BE2C (cell line): ENCODE measurements around the gene TNS3.

ENCODE experiments used
- DNase-seq: peaks from one replicate; pipeline ENCODE4 v3.0.0-alpha.2; 2020
- H3K27me3 ChIP-seq: fragments of 250-450 bp; sonication (Bioruptor Pico); 2 replicates; pipeline ENCODE4 v1.5.1; 2020; ENCODE audit warnings: mild to moderate bottlenecking
- H3K36me3 ChIP-seq: fragments of 250-450 bp; sonication (Bioruptor Pico); 2 replicates; pipeline ENCODE4 v1.5.1; 2020; ENCODE audit warnings: mild to moderate bottlenecking
- H3K4me1 ChIP-seq: fragments of 250-450 bp; sonication (Bioruptor Pico); 2 replicates; pipeline ENCODE4 v1.5.1; 2020
- H3K4me3 ChIP-seq: 2 replicates; pipeline ENCODE4 v1.5.1; 2011; ENCODE audit warnings: low read depth, low read length
- H3K9me3 ChIP-seq: fragments of 250-450 bp; sonication (Bioruptor Pico); 2 replicates; pipeline ENCODE4 v1.5.1; 2020
- TF ChIP-seq, protein P1 (sequence below): IDR thresholded peaks from 2 replicates; pipeline ENCODE4 v1.5.1; 2012; ENCODE audit warnings: mild to moderate bottlenecking, low read depth, low read length

TNS3 gene

DNA sequence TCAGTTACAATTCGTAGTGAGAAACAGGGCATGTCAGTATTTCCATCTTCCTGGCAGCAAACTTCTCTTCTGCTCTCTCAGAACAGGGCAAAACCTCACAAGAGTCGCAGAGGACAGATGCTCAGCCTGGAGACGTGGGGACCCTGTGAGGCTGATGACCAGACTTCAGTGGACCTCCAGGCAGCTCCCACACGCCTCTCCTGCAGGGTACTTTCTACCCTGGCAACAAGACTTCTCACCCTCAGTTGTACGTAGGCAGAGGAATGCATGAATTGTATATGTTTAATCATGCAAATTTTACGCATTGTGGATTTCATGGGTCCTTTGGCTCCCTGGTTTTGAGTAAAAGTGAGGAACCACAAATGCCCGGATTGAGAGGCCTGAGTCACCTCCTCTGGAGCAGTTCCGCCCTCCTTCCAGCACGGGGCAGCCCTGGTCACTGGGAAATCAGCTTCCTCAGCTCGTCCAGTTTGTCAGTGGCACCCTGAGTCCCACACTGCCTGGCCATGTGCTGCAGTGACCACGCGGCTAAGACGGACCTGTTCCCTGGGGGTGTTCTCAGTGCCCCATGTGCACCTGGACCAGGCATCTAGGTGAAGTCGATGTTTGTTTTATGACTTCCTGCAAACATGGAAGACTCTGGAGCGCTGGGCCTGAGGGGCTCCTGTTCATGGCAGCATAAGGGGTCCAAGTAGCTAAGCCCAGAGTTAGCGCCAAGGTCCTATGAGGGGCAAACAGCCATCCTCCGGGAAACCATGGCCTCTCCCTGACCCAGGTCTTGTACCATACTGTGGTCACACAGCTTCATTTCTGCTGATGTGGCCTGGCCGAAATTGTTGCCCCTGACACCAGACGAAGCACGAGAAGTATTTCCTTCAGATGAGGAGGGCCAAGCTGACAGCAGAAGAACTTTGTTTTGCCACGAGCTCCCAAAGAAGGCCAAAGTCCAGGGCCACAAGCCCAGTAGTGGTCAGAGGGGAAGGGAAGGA is 165.1 kb downstream of the TNS3 start:
- Histone ChIP-seq H3K36me3 (no peaks in the 10 kb centered on the region), H3K4me3 (no peak overlapping the region), H3K9me3 (no peaks in the 10 kb centered on the region), H3K4me1 (no peaks in the 10 kb centered on the region), H3K27me3 (no peaks in the 10 kb centered on the region)
- TF ChIP-seq, protein P1, sequence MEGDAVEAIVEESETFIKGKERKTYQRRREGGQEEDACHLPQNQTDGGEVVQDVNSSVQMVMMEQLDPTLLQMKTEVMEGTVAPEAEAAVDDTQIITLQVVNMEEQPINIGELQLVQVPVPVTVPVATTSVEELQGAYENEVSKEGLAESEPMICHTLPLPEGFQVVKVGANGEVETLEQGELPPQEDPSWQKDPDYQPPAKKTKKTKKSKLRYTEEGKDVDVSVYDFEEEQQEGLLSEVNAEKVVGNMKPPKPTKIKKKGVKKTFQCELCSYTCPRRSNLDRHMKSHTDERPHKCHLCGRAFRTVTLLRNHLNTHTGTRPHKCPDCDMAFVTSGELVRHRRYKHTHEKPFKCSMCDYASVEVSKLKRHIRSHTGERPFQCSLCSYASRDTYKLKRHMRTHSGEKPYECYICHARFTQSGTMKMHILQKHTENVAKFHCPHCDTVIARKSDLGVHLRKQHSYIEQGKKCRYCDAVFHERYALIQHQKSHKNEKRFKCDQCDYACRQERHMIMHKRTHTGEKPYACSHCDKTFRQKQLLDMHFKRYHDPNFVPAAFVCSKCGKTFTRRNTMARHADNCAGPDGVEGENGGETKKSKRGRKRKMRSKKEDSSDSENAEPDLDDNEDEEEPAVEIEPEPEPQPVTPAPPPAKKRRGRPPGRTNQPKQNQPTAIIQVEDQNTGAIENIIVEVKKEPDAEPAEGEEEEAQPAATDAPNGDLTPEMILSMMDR: no peak
- DNase-seq: no peak

DNA sequence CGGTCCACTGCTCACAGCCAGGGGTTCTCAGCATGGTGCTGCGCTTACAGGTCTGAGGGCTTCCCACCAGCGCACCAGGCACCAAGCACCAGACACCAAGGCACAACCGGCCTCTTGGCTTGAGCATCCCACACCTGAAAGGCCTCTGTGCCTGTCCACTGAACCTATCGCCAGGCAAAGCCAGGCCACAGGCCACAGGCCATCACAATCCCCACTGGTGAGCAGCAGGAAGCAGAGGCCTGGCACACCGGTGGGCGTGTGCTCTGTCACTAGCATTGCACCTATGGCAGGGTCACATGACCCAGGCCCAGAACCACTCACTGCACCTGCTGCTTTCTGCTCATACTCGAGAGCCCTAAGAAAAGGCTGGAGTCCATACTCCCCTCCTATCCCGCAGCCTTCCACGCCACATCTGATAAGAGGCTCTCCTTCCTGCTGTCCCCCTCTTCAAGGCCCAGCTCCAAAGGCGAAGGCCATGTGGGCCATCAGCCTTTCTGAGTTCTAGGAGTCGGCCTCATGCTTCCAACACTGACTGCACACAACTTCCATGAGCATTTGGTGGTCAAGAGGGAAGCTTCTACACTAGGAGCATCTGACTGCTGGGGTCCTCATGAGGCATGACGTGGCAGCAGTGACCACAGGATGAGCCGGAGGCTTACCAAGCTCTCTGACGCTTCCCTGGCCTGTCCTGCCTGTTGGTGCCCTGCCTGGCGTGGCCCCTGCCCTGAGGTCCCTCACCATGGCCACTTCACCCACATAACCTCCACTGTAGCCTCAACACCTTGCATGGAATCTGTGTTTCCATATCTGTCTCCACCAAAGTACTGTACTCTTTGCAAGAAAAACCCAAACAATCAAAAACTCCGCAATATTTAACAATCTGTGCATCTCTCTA is 166.3 kb downstream of the TNS3 start:
- H3K9me3 ChIP-seq: no peaks in the 10 kb centered on the region
- TF ChIP-seq, protein P1: no peak
- H3K27me3 ChIP-seq: no peaks in the 10 kb centered on the region
- DNase-seq: no peak
- no peaks in the 10 kb centered on the region for H3K4me1 ChIP-seq
- no peak overlapping the region for H3K4me3 ChIP-seq
- no peaks in the 10 kb centered on the region for H3K36me3 ChIP-seq

DNA sequence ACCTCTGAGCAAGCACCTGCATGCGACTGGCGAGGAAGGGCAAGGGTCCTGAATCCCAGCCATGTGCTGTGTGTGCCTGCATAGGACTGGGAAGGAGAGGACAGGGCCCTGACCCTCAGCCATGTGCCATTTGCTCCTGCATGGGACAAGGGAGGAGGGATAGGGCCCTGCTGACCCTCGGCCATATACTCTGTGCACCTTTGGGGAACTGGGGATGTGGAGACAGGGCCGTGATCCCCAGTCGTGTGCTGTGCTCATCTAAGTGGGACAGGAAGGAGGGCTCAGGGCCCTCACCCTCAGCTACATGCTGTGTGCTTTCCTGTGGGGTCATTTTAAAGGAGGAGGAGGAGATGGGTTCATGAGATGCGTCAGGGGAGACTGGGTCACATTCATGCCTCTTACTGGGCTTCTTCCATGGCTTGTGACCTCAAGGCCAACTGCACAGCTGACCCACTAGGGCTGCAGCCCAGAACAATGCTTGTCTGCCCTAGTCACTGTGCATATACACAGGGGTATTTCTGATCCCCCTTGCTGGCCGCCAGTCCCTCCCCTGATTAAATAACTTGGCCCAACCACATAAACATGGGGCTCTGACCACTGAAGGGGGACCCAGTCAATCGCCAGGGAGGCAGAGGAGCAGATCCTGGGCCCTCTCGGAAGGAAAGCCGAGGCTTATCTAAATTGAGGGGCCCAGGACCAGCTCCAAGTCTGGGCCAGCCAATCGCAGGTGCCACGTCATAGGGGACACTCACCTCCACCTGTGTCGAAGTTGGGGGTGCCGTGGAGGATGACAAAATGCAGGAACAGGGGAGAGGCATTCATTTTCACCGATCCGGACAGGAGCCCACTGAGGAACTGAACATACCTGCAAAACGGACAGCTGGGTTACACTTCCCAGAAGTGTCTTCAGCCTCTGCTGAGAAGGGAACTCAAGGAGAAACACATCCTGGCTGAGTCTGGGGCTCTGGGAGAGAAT is 167.3 kb downstream of the TNS3 start:
- DNase-seq: no peak
- TF ChIP-seq, protein P1: no peak
- Histone ChIP-seq H3K4me1 (no peaks in the 10 kb centered on the region), H3K27me3 (no peaks in the 10 kb centered on the region), H3K9me3 (no peaks in the 10 kb centered on the region), H3K4me3 (no peak overlapping the region), H3K36me3 (no peaks in the 10 kb centered on the region)

DNA sequence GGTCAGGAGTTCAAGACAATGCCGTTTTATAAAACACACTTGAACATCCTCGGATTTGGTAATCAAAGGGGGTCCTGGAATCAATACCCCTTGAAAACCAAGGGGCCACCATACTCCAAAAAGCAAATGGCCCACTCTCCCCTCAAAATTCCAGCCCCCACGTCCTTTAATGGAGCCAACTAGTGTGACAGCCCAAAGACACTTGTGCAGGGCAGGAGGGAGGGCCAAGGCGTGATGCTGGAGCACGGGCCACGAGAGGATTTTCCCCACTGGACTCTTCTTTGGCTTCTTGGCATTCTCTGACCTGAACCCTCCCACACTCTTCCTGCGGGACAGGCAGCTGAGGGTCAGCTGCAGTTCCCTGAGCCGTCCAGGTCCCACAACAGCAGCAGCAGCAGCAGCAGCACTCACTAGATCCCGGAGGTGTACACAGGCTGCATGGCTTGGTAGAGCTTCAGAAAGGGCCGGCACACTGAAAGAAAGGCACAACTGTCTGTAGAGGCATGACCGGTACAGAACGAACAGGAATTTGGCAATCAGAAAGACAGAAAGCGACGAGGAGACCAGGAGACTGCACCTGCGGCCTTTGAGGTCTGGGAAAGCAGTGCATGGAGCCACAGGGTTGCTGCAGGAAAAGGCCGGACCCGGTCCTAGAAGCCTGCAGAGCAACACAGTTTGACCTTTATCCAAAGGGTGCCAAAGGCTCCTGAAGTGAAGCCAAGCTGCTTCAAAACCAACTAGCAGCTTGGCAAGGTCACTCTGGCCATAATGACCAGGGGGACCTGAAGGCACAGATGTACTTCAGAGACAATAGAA is 168.2 kb downstream of the TNS3 start:
- no peak overlapping the region for H3K4me3 ChIP-seq
- H3K9me3 ChIP-seq: no peaks in the 10 kb centered on the region
- no peak for DNase-seq
- H3K27me3 ChIP-seq: no peaks in the 10 kb centered on the region
- no peaks in the 10 kb centered on the region for H3K4me1 ChIP-seq
- no peaks in the 10 kb centered on the region for H3K36me3 ChIP-seq
- TF ChIP-seq, protein P1: no peak

DNA sequence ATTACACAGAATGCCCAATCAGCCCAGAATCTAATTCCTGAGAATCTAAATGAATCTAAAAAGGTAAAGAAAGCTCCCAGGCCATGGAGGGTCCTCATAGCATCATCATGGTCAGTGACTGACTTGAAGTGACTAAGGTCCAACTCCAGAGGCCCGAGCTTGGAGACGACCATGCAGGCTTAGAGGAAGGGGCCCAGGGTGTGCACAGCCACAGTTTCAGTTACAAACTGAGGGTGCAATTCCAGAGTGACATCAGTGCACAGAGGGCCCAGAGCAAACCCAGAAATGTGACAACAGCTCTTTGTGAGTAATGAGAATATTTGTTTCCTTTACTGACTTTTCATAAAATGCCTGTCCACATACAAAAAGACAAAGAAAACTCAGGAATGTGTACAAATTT is 170.0 kb downstream of the TNS3 start:
- Histone ChIP-seq H3K9me3 (no peaks in the 10 kb centered on the region), H3K4me1 (no peaks in the 10 kb centered on the region), H3K27me3 (no peaks in the 10 kb centered on the region), H3K4me3 (no peak overlapping the region), H3K36me3 (no peaks in the 10 kb centered on the region)
- TF ChIP-seq, protein P1: no peak
- DNase-seq: no peak
